Activated CD4-positive, alpha-beta T cell treated with anti-CD3 and anti-CD28 coated beads for 4 hours (primary cell): ENCODE results near the gene GREM1.

ENCODE experiments used
- DNase-seq, 2 donors: peaks; one replicate each; pipeline ENCODE4 v3.0.0-alpha.2; 2020

The GREM1 gene

DNA sequence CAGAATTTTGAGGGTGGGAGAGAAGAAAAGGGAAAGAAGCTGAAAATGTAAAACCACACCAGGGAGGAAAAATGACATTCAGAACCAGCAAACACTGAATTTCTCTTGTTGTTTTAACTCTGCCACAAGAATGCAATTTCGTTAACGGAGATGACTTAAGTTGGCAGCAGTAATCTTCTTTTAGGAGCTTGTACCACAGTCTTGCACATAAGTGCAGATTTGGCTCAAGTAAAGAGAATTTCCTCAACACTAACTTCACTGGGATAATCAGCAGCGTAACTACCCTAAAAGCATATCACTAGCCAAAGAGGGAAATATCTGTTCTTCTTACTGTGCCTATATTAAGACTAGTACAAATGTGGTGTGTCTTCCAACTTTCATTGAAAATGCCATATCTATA lies 15.5 kb downstream of the GREM1 start:
- DNase-seq = no peak

DNA sequence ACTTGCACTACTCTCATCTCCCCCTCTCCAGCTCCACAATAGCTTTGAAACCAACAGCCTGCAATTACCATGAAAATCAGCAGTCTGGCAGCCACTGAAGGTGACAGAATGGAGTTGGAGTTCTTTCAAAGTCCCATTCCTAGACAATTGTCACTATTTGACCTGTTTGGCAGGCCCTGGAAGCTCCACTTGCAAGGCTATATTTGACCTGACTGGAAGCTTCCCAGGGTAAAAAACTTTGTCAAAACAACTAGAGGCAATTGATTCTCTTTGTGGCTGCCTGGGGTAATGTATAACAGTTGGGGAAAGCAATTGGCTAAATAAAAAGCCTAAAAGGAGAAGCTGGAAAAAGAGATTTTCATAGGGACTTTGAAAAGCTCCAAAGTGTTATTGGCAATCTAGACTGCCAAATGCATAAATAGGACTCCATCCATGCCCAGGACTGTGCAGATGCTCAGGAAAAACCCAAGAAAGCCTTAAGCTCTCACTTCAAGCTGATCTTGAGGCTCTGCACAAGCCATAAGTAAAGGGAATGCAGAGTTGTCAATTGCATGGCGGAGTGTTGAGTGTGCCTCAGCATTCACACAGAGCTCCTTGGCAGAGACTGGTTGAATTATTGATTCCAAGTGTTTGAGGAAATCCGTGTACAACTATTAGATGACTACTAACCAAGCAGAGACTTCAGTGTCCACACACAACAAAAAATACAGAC lies 18.3 kb downstream of the GREM1 start:
- DNase-seq = no peak

DNA sequence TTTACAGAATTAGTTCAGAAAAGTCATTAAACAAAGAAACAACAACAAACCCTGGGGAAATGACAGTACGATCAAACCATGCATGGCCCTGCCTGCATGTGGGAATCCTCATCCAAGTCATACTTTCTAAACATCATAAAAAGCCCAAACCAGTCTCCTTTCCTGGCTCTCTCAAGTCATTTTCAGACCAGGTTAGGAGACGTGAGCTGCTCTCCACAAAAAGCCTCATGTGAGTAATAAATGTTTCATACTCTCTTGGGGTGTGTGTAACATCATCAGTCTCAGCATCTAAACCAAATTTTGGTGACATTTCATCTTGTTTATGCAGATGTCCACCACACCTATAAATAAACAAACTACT lies 18.9 kb downstream of the GREM1 start:
- no peak for DNase-seq

DNA sequence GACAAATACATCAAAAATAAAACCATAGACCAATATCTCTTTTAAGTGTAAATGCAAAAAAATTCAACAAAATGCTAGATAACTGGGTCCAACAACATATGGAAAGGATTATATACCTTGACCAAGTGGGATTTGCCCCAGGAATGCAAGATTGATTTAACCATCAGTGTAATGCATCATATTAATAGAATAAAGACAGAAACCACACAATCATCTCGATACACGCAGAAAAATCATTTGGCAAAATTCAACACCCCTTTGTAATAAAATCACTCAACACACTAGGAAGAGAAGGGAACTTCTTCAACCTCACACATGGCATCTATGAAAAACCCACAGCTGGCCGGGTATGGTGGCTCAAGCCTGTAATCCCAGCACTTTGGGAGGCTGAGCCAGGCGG lies 19.5 kb downstream of the GREM1 start:
- no peak for DNase-seq

DNA sequence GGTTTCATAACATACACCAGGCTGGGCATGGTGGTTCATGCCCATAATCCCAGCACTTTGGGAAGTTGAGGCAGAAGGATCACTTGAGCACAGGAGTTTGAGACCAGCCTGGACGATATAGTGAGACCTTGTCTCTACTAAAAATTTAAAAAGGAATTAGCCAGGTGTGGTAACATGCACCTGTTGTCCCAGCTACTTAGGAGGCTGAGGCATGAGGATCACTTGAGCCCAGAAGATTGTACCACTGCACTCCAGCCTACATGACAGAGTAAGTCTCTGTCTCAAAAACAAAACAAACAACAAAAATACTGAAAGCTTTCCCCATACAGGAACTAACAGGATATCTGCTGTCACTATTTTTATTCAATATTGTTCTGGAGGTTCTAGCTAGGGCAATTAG lies 20.9 kb downstream of the GREM1 start:
- no peak for DNase-seq

DNA sequence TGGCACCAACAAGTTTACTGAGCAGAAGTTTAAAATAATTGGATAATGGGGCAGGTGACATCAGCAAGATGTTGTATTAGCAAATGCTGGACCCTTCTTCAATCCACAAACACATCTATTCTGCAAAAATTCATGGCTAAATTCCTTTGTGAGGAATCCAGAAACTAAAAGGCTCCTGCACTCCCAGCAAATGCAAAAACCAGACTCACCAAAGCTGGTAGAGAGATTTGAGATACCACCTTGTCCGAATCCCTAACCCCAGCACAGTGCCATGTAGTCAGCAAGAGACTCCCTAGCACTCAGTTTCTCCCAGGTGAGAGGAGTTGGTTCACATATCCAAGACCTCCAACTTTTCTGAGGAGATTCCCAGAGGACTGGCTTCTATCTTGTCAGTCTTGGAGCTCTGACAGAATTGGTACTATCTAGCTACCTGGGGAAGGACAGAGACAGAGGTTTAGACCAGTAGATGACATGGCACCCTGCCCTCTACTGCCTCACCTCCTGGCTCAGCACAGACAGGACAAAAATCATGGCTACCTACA lies 21.8 kb downstream of the GREM1 start:
- no peak for DNase-seq

DNA sequence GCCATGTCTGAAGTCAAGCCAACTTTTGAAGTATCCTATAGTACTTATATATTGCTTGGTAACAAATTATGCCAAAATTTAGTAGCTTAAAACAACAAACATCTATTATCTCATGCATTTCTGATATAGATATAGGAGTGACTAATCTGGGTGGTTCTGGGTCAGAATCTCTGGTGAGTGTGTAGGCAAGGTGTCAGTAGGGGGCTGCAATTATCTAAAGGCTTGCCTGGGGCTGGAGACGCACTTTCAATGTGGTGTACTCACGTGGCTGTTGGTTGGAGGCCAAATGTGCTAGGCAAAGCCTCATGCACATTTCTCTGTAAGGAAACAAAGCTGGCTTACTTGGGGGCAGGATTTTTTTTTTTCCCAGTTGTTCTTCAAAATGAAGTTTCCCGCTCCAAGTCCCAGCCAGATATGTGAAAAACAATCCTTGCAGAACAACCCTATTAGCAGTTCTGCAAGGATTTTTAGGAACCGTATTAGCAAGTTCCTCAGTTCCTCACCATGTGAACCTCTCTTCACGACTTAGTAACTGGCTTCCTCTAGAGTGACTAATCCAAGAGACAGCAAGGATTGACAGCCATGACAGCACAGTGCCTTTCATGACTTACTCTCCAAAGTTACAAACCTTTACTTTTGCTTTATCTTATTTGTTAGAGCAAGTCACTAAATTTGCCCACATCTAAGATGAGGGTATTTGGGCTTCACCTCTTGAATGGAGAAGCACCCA lies 25.8 kb downstream of the GREM1 start:
- no peak for DNase-seq

DNA sequence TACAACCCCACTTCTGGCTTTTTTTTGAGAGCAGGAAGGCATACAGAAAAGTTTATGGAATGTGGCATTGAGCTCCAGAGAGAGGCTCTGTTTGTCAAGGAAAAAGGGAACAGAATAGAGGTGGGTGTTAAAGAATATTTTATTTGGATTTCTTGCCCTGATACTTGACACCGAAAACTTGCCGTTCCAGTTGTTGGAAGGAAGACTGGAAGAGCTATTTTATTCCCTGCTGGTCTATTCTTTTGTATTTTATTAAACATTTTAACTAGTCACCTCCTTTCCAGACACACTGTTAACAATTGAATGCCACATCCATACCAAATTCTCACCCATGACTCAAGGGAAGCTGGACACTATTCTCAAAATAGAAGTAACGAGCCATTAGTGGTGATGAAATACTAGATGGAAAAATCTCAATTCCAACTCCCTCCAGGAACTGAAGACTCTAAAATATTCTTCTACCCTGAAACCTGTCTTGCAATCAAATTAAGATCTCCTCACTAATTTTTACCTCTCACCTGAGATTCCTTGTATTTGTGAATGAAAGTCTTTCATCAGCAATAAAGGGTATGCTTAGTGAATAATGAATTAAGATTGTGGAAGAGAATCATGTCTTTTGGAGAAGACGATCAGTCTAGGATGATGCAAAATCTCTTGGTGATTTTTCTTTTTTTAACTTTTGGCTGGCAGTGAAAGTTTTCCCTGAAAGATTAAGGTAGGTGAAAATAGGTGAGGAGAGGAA lies 28.5 kb downstream of the GREM1 start:
- DNase-seq = no peak

DNA sequence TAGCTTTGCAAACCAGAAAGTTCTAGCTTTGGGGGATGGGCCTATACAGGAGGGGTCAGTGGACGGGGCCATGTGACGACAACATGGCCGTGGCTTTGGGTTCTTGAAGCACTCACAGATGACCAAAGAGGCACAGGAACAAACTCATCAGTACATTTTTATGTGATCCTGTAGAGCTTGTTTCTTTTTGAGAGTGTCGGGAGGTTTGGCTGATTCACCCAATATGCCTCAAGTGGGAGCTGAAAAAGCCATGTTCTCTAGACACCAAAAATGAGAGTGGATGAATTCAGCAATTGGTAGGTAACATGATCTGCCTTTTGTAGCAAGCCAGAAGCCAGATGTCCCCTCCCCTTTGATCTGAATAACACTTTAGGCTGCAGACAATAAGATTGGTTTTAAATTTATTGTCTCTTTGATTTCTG lies 30.1 kb downstream of the GREM1 start:
- DNase-seq = no peak

DNA sequence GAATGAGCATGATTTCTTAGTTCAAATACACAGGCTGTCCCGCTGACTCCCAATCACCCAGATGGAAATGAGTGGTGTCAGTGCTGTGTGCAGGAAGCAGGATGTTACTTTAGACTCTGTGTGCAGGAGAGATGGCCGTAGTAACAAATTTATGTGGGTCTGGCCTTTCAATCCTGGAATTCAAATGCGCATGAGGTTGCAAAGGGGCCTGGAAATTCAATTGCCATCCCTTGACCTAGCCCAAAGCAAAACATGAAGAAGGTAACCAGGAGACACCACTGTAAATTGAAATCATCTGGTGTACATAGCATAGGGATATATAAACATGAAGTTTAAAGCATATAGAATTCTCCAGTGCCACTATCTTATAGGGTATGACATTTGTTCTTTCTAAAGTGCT lies 33.2 kb downstream of the GREM1 start:
- DNase-seq = no peak

DNA sequence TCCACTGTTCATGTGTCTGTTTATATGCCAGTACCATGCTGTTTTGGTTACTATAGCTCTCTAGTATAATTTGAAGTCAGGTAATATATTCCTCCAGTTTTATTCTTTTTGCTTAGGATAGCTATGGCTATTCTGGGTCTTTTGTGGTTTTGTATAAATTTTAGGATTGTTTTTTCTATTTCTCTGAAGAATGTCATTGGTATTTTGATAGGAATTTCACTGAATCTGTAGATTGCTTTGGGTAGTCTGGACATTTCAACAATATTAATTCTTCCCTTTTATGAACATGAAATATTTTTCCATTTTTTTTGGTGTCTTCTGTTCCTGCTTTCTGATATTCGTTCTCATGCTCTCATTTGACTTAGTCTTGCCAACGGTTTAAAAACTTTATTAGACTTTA lies 39.6 kb downstream of the GREM1 start:
- no peak for DNase-seq

DNA sequence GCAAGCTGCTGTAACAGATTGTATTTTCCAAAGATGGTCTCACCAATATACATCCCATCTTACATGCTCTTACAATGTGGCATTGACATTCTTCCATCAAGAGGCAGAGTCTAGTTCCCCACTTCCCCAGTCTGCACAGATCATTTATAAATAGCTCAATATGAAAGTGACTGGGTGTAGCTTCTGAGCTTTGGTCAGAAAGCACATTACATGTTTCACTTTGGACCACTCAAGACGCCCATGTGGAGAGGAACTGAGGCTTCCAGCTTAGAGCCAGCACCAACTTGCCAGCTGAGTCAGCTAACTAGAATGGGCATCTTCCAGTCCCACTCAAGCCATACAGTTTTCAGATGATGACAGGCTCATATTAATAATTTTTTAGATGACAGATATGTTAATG lies 45.5 kb downstream of the GREM1 start:
- no peak for DNase-seq

DNA sequence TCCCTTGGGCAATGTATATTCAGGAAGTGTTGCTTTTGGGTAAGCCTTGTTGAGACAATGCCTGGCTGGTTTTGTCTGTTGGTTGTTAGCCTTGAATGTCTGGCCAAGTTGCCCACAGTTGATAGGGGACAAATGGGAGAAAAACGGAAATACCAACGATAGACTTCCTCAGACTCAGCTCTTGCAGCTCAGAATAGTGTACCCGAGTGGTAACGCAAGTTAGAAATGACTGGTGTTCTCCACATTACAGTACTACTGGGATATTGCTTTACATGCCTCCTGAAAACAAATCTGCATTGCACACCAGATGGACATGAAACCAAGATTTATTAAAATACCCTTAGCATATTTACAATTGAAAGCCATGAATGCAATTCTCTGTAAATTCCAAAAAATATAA lies 47.4 kb downstream of the GREM1 start:
- DNase-seq = no peak

DNA sequence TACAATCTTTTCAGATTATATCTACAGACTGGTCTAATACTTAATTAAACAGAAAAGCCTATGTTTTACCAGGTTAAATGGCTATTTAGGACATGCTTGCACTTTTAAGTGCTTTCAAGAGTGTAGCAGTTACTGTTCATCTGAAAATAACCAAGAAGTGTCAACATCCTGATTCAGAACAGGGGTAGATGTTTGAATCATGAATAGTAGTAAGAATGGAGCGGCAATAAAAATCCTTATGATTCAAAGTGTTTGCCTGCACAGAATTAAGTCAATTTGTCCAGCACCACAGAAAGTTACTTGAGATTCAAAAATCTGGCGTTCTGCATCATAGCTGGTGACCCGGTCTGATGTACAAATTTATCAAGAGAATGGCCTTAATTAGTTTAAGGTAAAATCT lies 48.3 kb downstream of the GREM1 start:
- DNase-seq = no peak

DNA sequence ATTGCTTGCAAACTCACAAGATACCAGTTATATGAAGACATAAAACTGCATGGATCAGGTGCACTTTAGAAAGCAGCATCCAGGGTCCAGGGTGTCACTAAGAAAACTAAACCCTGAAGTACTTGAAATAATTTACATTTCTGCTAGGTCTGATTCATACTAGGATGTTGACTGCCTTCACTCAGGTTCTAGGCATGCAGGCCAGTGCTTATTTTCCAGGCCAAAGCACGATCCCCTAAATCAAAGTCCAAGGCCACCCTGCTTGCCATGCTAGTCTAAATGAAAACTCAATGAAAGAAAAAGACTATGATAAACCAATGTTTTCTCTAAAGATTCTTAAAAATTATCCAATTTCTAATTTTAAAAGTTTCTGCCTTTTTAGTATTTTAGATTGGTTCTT lies 49.4 kb downstream of the GREM1 start:
- DNase-seq = no peak

DNA sequence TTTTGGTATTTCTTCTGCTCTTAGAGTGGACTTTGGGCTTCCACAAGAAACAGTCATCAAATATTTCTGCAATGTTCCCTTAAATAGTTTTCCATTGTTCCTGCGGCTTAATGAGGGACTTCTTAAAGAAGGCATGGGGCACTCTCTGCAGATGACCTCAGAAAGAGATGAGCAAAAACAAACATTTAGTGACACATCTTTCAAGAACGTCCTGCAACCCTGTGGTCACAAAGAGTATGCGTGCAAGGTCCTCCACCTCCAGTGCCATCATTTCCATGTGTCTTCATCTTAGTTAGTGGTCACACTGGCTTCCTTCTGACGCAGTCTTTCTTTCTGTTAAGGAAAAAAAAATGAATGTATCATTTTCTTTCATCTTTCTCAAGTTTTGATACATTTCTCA lies 56.2 kb downstream of the GREM1 start:
- no peak for DNase-seq

DNA sequence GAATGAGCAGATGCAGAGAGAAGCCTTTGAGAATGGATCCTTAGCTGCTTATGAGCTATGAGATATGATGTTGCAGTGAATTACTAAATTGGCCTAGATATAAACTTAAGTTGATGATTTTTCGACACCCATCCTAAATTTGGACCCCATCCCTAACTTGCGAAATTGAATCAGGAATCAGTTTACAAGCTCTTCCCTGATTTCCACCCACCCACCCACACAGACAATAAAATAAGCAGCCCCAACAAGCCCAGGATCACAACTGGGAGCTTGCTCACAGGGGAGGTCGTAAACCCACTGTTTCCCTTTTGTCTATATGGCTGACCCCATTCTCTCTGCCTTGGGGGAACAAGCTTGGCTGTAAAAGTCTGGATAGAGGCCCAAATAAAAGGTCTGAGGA lies 57.3 kb downstream of the GREM1 start:
- DNase-seq = no peak

DNA sequence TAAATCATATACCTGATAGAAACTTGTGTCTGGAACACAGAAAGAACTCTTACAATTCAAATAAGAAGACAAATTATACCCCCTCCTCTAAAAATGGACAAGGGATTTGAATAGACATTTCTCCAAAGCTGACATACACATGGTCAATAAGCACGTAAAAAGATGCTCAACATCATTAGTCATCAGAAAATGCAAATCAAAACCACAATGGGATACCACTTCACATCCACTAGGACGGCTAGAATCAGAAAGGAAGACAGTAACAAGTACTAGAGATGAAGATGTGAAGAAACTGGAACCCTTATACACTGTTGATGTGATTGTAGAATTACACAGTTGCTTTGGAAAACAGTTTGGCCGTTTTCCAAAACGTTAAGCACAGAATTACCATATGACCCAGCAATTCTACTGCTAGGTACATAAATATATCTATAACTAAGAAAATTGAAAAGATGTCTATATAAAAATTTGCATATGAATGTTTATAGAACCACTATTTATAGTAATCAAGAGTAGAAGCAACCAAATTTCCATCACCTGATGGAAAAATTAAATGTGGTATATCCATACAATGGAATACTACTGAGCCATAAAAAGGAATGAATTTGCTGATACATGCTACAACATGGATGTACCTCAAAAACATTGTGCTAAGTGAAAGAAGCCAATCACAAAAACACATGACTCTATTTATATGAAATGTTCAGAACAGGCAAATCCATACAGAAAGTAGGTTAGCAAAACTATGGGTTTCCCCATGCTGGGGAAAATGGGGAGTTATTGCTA lies 60.8 kb downstream of the GREM1 start:
- DNase-seq = no peak

DNA sequence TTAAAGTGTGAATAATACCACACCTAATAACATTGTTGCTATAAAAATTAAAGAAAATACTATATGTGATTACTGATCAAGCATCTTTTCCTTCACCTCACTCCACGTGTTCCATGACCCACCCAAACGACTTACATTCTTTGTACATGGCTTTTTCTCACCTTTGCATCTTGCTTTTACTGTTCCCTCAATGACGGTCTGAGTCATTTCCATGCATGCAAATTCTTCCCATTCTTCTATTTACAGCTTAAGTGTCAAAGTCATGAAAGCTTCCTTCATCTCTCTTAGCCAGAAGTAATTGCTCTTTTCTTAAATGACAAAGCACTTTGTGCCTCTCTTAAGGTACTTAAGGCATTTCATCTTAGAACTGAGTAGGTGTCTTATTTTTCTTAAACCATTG lies 64.0 kb downstream of the GREM1 start:
- DNase-seq = no peak

DNA sequence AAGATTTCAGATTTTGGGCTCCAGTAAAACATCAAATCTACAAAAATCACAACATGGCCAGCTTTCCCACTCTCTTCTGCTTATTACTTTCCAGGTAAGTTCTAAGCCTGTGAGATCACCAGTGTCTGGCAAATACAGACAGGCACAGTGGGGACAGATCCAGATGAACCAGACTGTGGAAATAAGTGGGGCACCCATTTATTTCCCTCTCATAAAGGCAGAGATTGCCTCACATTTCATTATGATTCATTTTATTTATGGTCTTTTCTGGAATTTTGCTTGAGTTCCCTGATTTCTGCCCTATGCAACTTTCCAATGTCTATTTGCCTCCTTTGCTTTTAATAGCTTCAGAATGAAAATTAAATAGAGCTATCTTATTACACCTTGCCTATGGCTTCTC lies 66.8 kb downstream of the GREM1 start:
- no peak for DNase-seq

DNA sequence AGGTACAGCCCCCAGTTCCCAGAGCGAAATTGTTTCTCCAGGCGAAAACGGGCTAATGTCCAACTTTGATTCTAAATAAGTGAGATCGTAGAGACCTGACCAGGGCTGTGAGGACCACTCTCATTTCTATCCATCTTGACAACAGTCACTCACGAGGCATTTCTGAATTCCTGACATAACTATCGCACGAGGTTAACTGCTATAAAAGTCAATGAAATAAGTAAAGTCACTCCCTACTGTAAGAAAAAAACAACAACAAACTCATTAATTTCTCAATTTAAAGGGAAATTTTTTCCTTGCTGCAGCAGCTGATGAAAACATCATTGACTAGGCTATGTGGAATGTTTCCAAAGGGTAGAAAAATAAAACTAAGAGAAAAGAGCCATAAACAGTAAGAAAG lies 69.1 kb downstream of the GREM1 start:
- DNase-seq = no peak

DNA sequence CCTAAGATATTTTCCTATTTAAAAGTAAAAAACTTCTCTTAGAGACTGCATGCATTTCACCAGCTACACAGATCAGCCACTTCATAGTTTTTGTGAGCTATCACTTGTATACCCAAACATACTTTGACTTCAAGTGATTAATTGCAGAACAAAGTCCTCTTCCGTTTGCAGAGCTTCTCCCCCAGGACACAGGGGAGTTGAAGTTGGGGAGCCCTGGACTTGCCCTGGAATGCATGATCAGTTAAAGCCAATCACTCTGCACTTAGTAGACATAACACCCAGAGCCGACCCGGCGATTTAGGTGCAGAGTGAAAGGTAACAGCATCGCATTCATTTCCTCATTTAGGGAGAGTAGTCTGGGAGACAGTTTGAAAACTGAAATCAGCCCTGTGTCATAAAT lies 70.1 kb downstream of the GREM1 start:
- no peak for DNase-seq

DNA sequence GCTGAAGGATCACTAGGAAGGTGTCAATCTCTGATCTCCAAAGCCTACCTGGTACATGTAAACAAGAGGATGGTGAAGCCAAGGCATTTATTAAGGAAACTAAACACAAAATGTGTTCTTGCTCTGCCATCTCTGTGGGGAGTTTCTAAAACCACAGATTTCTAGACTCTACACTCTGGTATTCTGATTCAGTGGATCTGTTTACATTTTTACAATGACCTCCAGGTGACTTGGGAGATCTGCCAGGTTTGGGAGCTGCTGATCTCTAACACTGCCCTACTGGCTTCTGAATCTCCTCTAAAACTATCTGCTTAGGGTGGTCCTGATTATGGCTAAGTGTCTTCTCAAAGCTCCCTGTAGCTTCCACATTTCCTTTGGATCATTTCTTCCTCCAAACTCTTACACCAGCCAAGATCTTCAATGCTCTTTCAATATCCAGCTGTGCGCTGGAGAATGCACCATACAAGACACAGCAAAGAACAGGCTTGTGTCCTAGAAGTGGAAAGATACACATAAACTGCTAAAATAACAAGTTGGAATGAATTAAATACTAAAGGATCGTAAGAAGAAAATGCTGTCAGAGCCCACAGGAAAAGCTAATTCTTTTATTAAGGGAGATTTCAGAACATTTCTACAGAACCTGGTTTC lies 72.7 kb downstream of the GREM1 start:
- DNase-seq = no peak
